Epithelial cell of esophagus (primary cell): Measurements from ENCODE around the gene SPTLC3.

Experiments
- DNase-seq: peaks from one replicate; pipeline ENCODE4 v3.0.0; 2010; ENCODE audit warnings: low read depth
- H3K4me3 ChIP-seq: 2 replicates; pipeline ENCODE4 v1.5.1; 2011; ENCODE audit warnings: mild to moderate bottlenecking, low read length, control low read depth
- TF ChIP-seq, protein P1 (sequence below): IDR thresholded peaks from 2 replicates; pipeline ENCODE4 v1.5.1; 2011; ENCODE audit warnings: low read depth, mild to moderate bottlenecking, low read length, control low read depth, inconsistent platforms; ENCODE audit not compliant: insufficient read depth; ENCODE audit errors: missing control alignments

SPTLC3 gene

DNA sequence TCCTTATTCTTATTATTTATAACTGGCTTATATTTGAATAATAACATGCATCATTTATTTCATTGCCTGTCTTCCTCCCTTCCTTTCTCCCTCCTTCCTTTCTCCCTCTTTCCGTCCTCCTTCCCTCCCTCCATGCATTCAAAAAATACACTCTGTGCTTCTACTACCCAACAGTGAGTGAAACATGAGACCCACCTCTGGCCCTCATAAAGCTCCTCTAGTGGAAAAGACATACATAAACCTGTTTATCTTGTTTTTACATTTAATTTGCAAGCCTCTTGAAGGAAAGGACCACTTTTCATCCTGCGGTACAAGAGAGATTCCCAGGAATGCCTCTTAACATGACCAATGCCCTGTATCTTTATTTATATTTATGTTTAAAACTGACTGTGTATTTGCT, 190.5 kb downstream of the SPTLC3 start:
- DNase-seq, result no peak
- H3K4me3 ChIP-seq, result no peak overlapping the region
- TF ChIP-seq, protein P1, sequence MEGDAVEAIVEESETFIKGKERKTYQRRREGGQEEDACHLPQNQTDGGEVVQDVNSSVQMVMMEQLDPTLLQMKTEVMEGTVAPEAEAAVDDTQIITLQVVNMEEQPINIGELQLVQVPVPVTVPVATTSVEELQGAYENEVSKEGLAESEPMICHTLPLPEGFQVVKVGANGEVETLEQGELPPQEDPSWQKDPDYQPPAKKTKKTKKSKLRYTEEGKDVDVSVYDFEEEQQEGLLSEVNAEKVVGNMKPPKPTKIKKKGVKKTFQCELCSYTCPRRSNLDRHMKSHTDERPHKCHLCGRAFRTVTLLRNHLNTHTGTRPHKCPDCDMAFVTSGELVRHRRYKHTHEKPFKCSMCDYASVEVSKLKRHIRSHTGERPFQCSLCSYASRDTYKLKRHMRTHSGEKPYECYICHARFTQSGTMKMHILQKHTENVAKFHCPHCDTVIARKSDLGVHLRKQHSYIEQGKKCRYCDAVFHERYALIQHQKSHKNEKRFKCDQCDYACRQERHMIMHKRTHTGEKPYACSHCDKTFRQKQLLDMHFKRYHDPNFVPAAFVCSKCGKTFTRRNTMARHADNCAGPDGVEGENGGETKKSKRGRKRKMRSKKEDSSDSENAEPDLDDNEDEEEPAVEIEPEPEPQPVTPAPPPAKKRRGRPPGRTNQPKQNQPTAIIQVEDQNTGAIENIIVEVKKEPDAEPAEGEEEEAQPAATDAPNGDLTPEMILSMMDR, result no peak

- no peak overlapping the region for H3K4me3 ChIP-seq
- DNase-seq, result no peak
- TF ChIP-seq, protein P1, result no peak
Observed at GRCh38 chr20:13200767-13201500, 192.2 kb downstream of the SPTLC3 start.

GRCh38 chr20:13202565-13202964, 193.8 kb downstream of the SPTLC3 start:
- no peak overlapping the region for H3K4me3 ChIP-seq
- no peak for DNase-seq
- TF ChIP-seq, protein P1, result no peak

- H3K4me3 ChIP-seq, result no peak overlapping the region
- TF ChIP-seq, protein P1, result no peak
- DNase-seq, result peak; percentile 42
Observed at GRCh38 chr20:13205425-13205824, 196.7 kb downstream of the SPTLC3 start.

GRCh38 chr20:13205848-13206434, 197.2 kb downstream of the SPTLC3 start:
- no peak overlapping the region for H3K4me3 ChIP-seq
- peak; percentile 26 for DNase-seq
- TF ChIP-seq, protein P1, result no peak

GRCh38 chr20:13207016-13207415, 198.2 kb downstream of the SPTLC3 start:
- DNase-seq, result no peak
- H3K4me3 ChIP-seq, result no peak overlapping the region
- TF ChIP-seq, protein P1, result no peak

GRCh38 chr20:13211956-13212618, 203.3 kb downstream of the SPTLC3 start:
- H3K4me3 ChIP-seq, result no peak overlapping the region
- TF ChIP-seq, protein P1, result no peak
- DNase-seq, result no peak
